ENCODE measurements around the gene AKT3. TPM values are rescaled to one million over a fixed set of nuclear protein-coding genes. Genes with fewer than 3 reads are reported as not detected.
A peak's percentile ranks its signal among the peaks of the same experiment; 100 is the strongest.

The AKT3 gene
- total RNA-seq, 1 experiment from 2014 or later: 8.0 TPM

- Histone ChIP-seq H3K9me3 (peaks cover 16% of the 10 kb centered on the region), H3K36me3 (no peaks in the 10 kb centered on the region), H3K27me3 (no peaks in the 10 kb centered on the region), H3K4me3 (no peak overlapping the region)
- DNase-seq: no peak
Observed at GRCh38 chr1:243585982-243586381, 264.1 kb downstream of the AKT3 start.

GRCh38 chr1:243582326-243582725 is 267.7 kb downstream of the AKT3 start:
- Histone ChIP-seq H3K27me3 (no peaks in the 10 kb centered on the region), H3K9me3 (peaks cover 16% of the 10 kb centered on the region), H3K4me3 (no peak overlapping the region), H3K36me3 (no peaks in the 10 kb centered on the region)
- no peak for DNase-seq

GRCh38 chr1:243580984-243581383 is 269.1 kb downstream of the AKT3 start:
- Histone ChIP-seq H3K36me3 (no peaks in the 10 kb centered on the region), H3K4me3 (no peak overlapping the region), H3K27me3 (no peaks in the 10 kb centered on the region), H3K9me3 (peaks cover 21% of the 10 kb centered on the region)
- DNase-seq: no peak

GRCh38 chr1:243580072-243580471 is 270.0 kb downstream of the AKT3 start:
- Histone ChIP-seq H3K9me3 (peaks cover 21% of the 10 kb centered on the region), H3K27me3 (no peaks in the 10 kb centered on the region), H3K36me3 (no peaks in the 10 kb centered on the region), H3K4me3 (no peak overlapping the region)
- DNase-seq: no peak

GRCh38 chr1:243575070-243575469 is 275.0 kb downstream of the AKT3 start:
- H3K9me3 ChIP-seq: peaks cover 5% of the 10 kb centered on the region; the same call in 1 of the 2 replicates
- no peak for DNase-seq

GRCh38 chr1:243572940-243573339 is 277.1 kb downstream of the AKT3 start:
- Histone ChIP-seq H3K9me3 (peaks cover 5% of the 10 kb centered on the region; the same call in 1 of the 2 replicates), H3K4me3 (no peak overlapping the region), H3K27me3 (no peaks in the 10 kb centered on the region), H3K36me3 (no peaks in the 10 kb centered on the region)
- no peak for DNase-seq

More at GRCh38 chr1:243575070-243575469, 275.0 kb downstream of the AKT3 start:
- H3K4me3 ChIP-seq: no peak overlapping the region
- no peaks in the 10 kb centered on the region for H3K27me3 ChIP-seq
- no peaks in the 10 kb centered on the region for H3K36me3 ChIP-seq

GRCh38 chr1:243568793-243569192 is 281.2 kb downstream of the AKT3 start:
- Histone ChIP-seq H3K9me3 (no peaks in the 10 kb centered on the region), H3K4me3 (no peak overlapping the region), H3K27me3 (no peaks in the 10 kb centered on the region), H3K36me3 (no peaks in the 10 kb centered on the region)
- DNase-seq: peak; percentile 56

GRCh38 chr1:243564814-243565213 is 285.2 kb downstream of the AKT3 start:
- H3K4me3 ChIP-seq: no peak overlapping the region
- no peaks in the 10 kb centered on the region for H3K9me3 ChIP-seq
- no peaks in the 10 kb centered on the region for H3K36me3 ChIP-seq
- DNase-seq: no peak
- no peaks in the 10 kb centered on the region for H3K27me3 ChIP-seq

GRCh38 chr1:243563732-243564131 is 286.3 kb downstream of the AKT3 start:
- Histone ChIP-seq H3K27me3 (no peaks in the 10 kb centered on the region), H3K36me3 (no peaks in the 10 kb centered on the region), H3K4me3 (no peak overlapping the region), H3K9me3 (no peaks in the 10 kb centered on the region)
- DNase-seq: no peak

- DNase-seq: no peak
- H3K27me3 ChIP-seq: no peaks in the 10 kb centered on the region
- no peaks in the 10 kb centered on the region for H3K36me3 ChIP-seq
- no peaks in the 10 kb centered on the region for H3K9me3 ChIP-seq
- no peak overlapping the region for H3K4me3 ChIP-seq
Observed at GRCh38 chr1:243562473-243562872, 287.6 kb downstream of the AKT3 start.

- H3K27me3 ChIP-seq: no peaks in the 10 kb centered on the region
- DNase-seq: no peak
- no peaks in the 10 kb centered on the region for H3K9me3 ChIP-seq
- no peaks in the 10 kb centered on the region for H3K36me3 ChIP-seq
- no peak overlapping the region for H3K4me3 ChIP-seq
Observed at GRCh38 chr1:243561588-243562319, 288.3 kb downstream of the AKT3 start.

- no peak overlapping the region for H3K4me3 ChIP-seq
- no peak for DNase-seq
- no peaks in the 10 kb centered on the region for H3K27me3 ChIP-seq
- H3K9me3 ChIP-seq: no peaks in the 10 kb centered on the region
- H3K36me3 ChIP-seq: no peaks in the 10 kb centered on the region
Observed at GRCh38 chr1:243559575-243560162, 290.4 kb downstream of the AKT3 start.

GRCh38 chr1:243558576-243558975 is 291.5 kb downstream of the AKT3 start:
- DNase-seq: no peak
- no peaks in the 10 kb centered on the region for H3K36me3 ChIP-seq
- H3K9me3 ChIP-seq: no peaks in the 10 kb centered on the region
- no peaks in the 10 kb centered on the region for H3K27me3 ChIP-seq
- no peak overlapping the region for H3K4me3 ChIP-seq

- H3K27me3 ChIP-seq: no peaks in the 10 kb centered on the region
- no peaks in the 10 kb centered on the region for H3K9me3 ChIP-seq
- H3K4me3 ChIP-seq: no peak overlapping the region
- no peak for DNase-seq
- no peaks in the 10 kb centered on the region for H3K36me3 ChIP-seq
Observed at GRCh38 chr1:243557866-243558265, 292.2 kb downstream of the AKT3 start.

GRCh38 chr1:243554686-243555085 is 295.4 kb downstream of the AKT3 start:
- no peak for DNase-seq
- H3K9me3 ChIP-seq: no peaks in the 10 kb centered on the region
- H3K36me3 ChIP-seq: no peaks in the 10 kb centered on the region
- H3K4me3 ChIP-seq: no peak overlapping the region
- no peaks in the 10 kb centered on the region for H3K27me3 ChIP-seq

- DNase-seq: no peak
- Histone ChIP-seq H3K9me3 (no peaks in the 10 kb centered on the region), H3K27me3 (no peaks in the 10 kb centered on the region), H3K36me3 (no peaks in the 10 kb centered on the region), H3K4me3 (no peak overlapping the region)
Observed at GRCh38 chr1:243553090-243553489, 297.0 kb downstream of the AKT3 start.

GRCh38 chr1:243550276-243550675 is 299.8 kb downstream of the AKT3 start:
- DNase-seq: no peak
- no peaks in the 10 kb centered on the region; the same call in 1 of the 2 replicates for H3K36me3 ChIP-seq
- H3K27me3 ChIP-seq: no peaks in the 10 kb centered on the region
- no peaks in the 10 kb centered on the region for H3K9me3 ChIP-seq
- no peak overlapping the region for H3K4me3 ChIP-seq

GRCh38 chr1:243549791-243550190 is 300.3 kb downstream of the AKT3 start:
- no peaks in the 10 kb centered on the region for H3K27me3 ChIP-seq
- DNase-seq: no peak
- H3K9me3 ChIP-seq: no peaks in the 10 kb centered on the region
- H3K36me3 ChIP-seq: no peaks in the 10 kb centered on the region; the same call in 1 of the 2 replicates
- no peak overlapping the region for H3K4me3 ChIP-seq

Measured in MG63 (cell line).